ENCODE data around the gene CALML4.
"Not testable (repeated sequence)": the region's sequence is repeated elsewhere in the genome, so short reads cannot be mapped to it uniquely, and the experiment has no call there.

Gene CALML4

DNA sequence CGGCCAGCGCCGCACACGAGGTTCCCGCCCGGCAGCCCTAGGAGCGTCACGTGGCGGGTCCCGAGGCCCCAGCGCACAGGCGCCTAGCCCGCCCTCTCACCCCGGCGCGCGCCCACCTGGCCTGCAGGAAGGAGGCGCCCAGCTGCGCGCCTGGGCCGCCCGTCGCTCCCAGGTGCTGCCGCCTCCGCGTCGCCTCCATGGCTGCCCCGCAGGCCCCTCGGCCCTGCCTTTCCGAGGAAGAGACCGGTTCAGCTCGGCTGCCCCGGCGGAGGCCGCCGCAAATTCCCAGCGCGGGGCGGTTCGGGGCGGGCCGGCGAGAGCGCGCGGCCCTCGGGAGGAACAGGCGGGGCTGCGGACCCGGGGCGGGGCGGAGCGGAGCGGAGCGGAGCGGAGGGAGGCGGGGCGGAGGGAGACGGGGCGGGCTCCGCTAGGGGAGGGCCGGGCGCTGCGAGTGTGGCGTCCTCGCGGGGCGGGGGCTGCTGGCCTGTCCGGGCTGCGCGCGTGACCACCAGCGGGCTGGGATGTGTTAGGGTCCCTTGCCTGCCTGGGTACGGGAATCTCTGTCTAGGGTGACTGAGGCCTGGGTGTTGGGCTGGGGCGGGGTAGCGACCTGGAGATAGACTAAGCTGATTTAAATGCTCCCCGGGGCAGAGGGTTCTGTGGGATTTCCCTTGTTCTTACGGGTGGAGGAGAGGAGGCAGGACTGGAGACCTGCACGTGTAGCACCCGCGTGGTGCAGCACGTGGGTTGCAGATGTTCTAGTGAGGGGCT, 24.4 kb upstream of the CALML4 start, which contains the start of gene CLN6:
TSS of gene CLN6 (minus strand) at position 343 of the 771 bp plus-strand sequence. CDS start at position 199, 144 bp downstream.
- DNase-seq (ENCODE audit: low read depth), result peak; percentile 34
- TF ChIP-seq, protein P1, sequence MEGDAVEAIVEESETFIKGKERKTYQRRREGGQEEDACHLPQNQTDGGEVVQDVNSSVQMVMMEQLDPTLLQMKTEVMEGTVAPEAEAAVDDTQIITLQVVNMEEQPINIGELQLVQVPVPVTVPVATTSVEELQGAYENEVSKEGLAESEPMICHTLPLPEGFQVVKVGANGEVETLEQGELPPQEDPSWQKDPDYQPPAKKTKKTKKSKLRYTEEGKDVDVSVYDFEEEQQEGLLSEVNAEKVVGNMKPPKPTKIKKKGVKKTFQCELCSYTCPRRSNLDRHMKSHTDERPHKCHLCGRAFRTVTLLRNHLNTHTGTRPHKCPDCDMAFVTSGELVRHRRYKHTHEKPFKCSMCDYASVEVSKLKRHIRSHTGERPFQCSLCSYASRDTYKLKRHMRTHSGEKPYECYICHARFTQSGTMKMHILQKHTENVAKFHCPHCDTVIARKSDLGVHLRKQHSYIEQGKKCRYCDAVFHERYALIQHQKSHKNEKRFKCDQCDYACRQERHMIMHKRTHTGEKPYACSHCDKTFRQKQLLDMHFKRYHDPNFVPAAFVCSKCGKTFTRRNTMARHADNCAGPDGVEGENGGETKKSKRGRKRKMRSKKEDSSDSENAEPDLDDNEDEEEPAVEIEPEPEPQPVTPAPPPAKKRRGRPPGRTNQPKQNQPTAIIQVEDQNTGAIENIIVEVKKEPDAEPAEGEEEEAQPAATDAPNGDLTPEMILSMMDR (conservative IDR thresholded peaks at IDR 0.05; ENCODE audit: low read depth, low read length), result no peak
- H3K4me3 ChIP-seq (ENCODE audit: low read length), result peak within 1 kb of the TSS; percentile 78

DNA sequence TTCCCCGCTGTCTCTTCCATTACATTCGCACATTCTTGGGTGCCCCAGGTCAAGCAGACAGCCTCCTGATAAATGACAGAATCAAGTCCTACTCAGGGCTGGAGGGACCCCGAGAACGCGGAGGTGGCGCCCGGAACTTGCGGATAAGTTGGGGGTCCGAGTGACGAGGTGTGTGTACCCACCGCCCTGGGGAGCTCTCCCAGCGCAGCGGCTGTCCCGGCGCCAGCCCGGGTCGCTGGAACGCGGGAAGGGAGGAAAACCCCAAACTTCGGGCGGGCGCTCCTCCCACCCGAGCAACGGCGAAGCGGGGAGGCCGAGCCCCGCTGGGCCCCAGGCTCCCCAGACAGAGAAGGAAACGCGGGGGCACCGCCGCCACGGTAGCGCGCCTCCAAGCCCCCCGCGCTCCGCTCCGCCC, 23.8 kb upstream of the CALML4 start:
- no peak for DNase-seq (ENCODE audit: low read depth)
- TF ChIP-seq, protein P1 (conservative IDR thresholded peaks at IDR 0.05; ENCODE audit: low read depth, low read length), result no peak
- peak overlapping the region; percentile 78 for H3K4me3 ChIP-seq (ENCODE audit: low read length)

DNA sequence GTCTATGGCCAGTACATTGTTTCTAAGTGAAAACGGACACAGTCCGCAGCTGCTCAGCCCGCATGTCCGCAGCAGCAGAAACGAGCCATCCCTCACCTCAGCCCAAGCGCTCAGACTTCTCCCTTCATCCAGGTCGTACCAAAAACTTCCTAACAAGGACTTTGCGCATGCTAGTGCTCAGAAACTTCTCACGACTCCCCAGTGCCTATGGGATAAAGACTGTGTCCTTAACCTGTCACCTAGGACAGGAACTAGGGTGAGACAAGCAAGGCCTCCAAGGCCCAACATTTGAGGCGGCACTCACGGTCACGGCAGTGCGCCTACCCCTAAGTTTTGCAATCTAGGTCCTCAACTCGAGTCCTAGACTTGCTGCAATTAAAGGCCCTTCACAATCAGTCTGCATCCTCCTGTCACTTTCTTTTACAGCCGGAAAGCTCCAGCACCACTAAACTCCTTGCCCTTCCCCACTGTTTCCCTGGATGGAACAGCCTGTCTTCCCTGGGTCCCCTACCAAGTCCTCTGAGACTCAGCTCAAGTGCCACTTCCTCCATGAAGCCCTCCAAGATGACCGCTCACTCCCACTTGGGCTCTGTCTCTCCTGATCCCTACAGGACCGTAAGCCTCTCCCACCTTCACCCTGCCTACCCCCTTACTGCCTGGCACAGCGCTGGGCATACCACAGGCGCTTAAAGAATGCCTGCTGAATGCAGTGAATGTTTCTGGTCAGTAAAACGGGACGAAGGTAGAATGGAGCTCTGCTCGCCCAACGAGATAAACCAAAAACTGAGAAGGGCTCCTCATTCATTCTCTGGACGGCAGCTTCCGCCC, 23.2 kb upstream of the CALML4 start:
- TF ChIP-seq, protein P1 (conservative IDR thresholded peaks at IDR 0.05; ENCODE audit: low read depth, low read length), result no peak
- DNase-seq (ENCODE audit: low read depth), result no peak
- peak overlapping the region; percentile 78 for H3K4me3 ChIP-seq (ENCODE audit: low read length)

DNA sequence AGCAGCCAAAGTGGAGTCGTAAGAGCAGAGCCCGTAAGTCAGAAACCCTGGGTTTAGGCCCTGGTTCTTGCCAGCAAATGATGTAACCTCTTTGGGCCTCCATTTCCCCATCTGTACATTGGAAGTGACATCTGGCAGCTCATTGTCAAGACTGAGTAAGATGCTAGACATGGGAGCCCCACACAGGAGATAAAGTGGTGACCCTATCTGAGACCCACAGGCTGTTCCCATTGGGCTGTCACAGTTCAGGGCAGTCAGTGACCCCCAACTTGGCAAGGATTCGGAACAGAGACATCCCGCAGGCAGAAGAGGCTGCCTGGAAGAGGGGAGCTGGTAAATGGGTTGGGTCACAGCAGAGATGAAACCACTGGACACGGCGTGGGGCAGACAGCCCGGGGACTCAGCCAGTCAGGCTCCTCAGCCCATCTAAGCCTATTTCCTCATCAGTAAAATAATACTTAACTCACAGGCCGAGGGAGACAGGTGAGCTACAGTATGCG, 22.6 kb upstream of the CALML4 start:
- peak overlapping the region; percentile 78 for H3K4me3 ChIP-seq (ENCODE audit: low read length)
- TF ChIP-seq, protein P1 (conservative IDR thresholded peaks at IDR 0.05; ENCODE audit: low read depth, low read length), result no peak
- no peak for DNase-seq (ENCODE audit: low read depth)

DNA sequence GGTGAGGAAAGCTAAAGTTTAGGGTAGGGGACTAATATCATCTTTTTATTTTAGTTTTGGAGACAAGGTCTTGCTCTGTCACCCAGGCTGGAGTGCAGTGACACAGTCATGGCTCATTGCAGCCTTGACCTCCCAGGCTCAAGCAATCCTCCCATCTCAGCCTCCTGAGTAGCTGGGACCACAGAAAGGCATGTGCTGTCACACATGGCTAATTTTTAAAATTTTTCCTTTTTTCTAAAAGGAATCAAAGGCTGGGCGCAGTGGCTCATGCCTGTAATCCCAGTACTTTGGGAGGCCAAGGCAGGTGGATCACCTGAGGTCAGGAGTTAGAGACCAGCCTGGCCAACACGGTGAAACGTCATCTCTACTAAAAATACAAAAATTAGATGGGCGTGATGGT, 20.3 kb upstream of the CALML4 start:
- DNase-seq (ENCODE audit: low read depth); H3K4me3 ChIP-seq (ENCODE audit: low read length): not testable (repeated sequence)

DNA sequence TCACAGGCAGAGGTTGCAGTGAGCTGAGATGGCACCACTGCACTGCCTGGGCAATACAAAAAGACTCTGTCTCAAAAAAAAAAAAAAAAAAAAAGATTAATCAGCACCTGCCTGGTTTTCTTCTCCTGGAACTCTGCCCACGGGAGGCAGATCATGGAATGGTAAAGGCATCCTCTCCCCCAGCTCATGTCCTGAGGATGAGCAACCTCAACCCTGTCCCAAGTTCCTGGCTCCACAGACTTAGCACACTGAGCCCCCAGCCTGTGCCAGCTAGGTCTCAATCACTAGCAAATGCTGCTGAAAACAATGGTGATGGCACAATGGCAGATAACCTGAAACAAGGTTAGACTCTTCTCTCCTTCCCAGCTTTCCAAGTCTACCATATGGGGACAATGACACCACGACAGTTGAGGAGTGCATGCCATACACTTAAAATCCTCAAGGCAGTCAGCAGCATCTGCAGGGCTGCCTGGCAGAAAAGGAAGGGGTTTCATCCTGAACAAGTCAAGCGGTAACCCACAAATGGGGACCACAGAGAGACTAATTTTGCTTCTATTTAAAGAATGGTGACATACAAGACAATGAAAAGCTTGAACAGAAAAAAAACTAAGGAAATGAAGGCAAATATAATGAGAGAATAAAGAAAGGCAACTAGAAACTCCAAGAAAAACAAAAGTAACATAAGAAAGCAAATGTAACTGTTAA, 19.6 kb upstream of the CALML4 start:
- DNase-seq (ENCODE audit: low read depth), result no peak
- H3K4me3 ChIP-seq (ENCODE audit: low read length), result no peak overlapping the region
- TF ChIP-seq, protein P1 (conservative IDR thresholded peaks at IDR 0.05; ENCODE audit: low read depth, low read length), result no peak

DNA sequence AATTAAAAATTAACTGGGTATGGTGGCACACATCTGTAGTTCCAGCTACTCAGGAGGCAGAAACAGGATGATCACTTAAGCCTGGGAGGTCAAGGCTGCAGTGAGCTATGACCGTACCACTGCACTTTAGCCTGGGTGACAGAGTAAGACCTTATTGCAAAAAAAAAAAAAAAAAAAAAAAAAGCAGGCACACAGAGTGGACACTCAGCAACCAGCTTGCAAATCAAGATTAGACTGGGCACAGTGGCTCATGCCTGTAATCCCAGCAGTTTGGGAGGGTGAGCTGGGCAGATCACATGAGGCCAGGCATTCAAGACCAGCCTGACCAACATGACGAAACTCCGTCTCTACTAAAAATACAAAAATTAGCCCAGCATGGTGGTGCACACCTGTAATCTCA, 19.0 kb upstream of the CALML4 start:
- TF ChIP-seq, protein P1 (conservative IDR thresholded peaks at IDR 0.05; ENCODE audit: low read depth, low read length), result no peak
- DNase-seq (ENCODE audit: low read depth), result no peak

More for the DNA sequence above, 19.0 kb upstream of the CALML4 start:
- H3K4me3 ChIP-seq (ENCODE audit: low read length), result no peak overlapping the region
